GM19023 (cell line): ENCODE results near the gene DDX18.
"Not testable (repeated sequence)": the region's sequence is repeated elsewhere in the genome, so short reads cannot be mapped to it uniquely, and the experiment has no call there.

Experiments
- ATAC-seq: cut with Tn5 transposase; IDR thresholded peaks from one replicate; pipeline ENCODE4 v1.9.1; 2021; ENCODE audit warnings: mild to moderate bottlenecking, moderate library complexity; ENCODE audit not compliant: unreplicated experiment

The DDX18 gene

DNA sequence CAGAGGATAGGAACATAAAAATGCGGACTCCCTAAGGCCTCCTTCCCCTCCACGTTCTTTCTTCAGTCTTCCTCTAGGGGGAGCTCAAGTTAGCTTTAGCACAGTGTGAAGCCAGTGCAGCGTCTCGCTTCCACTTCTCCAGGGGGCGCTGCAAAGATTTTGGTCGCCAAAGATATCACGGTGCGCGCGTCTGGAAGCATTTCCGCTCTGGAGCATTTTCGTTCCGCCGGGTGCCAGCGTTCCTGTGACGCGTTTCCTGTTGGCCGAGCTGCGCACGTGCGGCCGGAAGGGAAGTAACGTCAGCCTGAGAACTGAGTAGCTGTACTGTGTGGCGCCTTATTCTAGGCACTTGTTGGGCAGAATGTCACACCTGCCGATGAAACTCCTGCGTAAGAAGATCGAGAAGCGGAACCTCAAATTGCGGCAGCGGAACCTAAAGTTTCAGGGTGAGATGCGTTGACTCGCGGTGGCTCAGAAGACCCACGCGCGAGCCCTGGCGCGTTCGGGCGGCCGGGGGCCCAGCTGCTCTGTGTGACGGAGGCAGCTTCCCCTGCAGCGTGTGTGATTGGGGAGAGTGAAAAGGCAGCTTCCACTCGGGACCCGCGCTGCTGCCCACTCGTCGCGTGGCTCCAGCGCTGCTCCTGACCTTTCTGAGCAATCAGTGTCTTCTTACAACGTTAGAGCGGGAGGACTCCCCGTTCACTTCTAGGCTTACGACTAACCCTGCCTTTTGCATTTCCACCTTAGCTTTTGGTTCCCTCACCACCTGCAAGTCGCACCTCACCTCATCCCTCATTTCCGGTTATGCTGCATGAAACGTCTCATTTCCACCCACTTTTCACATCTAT is at the start of gene DDX18:
DDX18 (plus strand) TSS at position 275 of the 848 bp plus-strand sequence; CDS start at position 362, 87 bp downstream.
- peak; percentile 97 for ATAC-seq

- ATAC-seq = no peak
Observed at GRCh38 chr2:117770730-117771129, 43.8 kb upstream of the DDX18 start.

DNA sequence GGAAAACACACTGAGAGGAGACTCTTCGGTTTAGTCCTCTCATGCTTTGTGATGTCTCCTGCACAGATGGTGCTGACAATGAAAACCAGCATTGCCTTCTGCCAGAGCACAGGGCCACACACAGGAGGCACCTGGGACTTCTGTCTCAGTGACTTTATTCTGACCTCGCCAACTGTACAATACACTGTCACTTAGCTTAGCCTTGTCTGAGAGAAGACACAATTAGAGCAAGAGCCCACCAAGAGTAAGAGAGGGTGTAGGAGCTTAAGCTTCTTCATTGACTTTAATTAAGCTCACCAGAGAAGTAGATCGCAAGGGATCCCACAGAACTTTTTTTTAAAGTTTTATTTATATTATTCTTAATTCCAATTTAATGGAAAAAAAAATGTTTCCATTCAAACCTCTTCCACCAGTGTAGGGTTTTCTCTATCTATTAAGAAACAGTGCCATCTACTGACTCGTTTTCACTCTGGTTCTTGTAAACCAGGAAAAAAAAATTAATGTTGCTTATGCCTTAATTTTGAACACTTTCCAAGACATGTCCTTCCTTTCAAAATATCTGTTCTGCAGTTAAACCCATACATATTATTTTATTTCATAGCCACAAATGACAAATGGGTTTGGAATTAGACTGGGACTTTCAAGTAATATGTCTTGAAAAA is 42.4 kb upstream of the DDX18 start:
- no peak for ATAC-seq

DNA sequence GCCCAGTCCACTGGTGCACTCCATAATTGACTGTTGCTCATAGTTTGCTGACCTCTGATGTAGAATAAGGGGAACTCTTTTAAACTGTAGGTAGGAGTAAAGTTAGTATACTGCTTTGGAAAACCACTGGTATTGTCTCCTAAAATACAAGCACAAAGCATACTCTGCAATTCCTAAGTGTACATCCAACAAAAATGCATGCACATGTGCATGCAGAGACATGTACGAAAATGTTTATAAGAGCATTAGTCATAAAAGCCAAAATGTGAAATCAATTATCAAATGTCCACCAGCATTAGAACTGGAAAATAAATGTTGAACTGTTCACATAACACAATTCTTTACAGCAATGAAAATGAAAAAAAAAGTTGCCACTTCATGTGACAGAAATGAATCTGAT is 39.8 kb upstream of the DDX18 start:
- ATAC-seq = no peak

DNA sequence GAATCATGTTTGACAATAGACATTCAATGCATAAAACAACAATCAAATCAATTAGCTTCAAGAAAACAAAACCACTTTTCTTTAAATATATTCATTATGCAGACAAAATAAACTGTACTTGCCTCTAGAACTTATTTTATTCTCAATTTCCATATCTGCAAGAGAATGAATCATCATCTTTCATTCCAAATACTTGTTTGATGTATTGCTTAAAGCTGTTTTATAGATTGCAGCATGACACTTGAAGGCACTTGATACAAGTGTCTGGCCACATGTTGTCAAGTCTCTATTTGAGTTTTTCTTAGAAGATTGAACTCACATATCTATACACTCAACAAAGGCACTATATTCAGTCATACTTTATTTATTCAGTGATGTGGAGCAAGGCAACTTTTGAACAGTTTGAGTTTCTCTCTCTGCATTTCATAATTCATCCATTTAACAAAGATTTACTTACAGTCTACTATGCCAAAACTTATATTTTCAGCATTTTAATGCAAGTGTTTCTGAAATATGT is 38.7 kb upstream of the DDX18 start:
- ATAC-seq = no peak

DNA sequence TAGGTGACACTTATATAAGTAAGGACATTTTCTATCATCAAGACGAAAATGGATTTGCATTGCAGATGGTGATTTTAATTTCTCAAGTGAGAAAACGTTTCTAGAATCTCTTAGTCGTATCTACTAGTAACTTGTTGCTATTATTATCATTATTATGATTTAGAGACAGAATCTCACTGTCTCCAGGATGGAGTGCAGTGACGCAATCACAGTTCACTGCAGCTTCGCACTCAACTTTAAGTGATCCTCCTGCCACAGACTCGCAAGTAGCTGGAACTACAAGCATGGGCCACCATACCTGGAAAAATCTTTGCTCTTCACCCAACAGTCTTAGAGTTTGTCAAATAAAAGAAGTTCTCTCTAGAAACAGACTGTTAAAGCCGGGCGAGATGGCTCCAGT is 37.6 kb upstream of the DDX18 start:
- no peak for ATAC-seq

GRCh38 chr2:117785740-117786139 is 28.8 kb upstream of the DDX18 start:
- ATAC-seq = no peak

DNA sequence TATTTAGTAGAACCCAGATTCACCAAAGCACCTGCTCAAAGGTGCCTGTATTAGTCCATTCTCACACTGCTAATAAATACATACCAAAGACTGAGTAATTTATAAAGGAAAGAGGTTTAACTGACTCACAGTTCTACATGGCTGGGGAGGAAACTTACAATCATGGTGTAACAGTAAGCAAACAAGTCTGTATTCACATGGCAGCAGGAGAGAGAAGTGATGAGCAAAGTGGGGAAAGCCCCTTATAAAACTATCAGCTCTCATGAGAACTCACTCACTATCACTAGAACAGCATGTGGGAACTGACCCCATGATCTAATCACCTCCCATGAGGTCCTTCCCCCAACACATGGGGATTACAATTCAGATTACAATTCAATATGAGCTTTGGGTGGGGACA is 28.0 kb upstream of the DDX18 start:
- no peak for ATAC-seq

DNA sequence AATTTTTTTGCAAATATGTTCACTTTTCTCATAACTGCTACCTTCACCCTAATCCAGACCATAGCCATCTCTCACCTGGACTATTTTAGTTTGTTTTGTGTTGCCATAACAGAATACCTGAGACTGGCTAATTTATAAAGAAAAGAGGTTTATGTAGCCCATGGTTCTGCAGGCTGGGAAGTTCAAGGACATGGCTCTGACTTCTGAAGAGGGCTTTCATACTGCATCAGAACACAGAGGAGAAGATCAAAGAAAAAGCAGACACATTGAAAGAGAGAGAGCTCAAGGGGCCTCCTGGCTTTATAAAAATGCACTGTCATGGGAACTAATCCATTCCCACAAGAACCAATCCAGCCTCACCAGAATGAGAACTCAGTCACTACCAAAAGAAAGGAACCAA is 25.0 kb upstream of the DDX18 start:
- ATAC-seq = no peak

DNA sequence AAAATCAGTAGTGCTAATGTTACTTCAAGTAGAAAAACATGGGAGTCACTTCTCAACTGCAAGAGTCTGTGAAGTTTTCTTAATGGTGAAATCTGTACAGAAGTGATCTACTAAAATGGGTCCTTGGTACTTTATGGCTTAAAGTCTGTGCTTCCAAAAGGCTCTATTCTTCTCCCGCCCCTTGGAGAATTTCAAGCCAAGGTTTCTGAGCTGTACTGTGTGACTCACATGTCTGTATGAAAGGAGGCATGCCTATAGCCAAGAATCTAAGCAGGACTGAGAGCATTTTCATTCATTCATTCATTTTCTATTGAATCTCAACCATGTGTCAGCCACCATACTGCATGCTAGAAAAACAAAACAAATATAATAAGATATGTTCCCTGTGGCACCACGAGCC is 19.8 kb upstream of the DDX18 start:
- ATAC-seq = no peak

DNA sequence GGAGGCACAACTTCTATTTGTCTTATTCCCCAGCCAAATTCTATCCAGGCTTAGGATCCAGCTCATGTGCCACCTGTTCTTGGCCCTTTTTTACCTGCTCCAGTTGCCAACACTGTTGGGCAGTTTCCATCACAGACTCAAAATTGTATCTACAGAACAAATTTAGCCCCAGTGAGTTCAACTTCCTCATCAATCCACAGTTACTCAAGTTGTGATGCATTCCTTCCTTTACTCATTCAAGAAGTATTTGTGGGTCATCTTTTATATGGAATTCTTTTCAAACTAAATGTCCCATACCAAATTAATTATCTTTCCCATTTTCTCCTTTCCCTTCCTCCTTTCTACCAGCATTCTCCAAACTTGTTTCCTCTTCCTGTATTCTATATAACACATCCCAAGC is 12.7 kb upstream of the DDX18 start:
- ATAC-seq = no peak

DNA sequence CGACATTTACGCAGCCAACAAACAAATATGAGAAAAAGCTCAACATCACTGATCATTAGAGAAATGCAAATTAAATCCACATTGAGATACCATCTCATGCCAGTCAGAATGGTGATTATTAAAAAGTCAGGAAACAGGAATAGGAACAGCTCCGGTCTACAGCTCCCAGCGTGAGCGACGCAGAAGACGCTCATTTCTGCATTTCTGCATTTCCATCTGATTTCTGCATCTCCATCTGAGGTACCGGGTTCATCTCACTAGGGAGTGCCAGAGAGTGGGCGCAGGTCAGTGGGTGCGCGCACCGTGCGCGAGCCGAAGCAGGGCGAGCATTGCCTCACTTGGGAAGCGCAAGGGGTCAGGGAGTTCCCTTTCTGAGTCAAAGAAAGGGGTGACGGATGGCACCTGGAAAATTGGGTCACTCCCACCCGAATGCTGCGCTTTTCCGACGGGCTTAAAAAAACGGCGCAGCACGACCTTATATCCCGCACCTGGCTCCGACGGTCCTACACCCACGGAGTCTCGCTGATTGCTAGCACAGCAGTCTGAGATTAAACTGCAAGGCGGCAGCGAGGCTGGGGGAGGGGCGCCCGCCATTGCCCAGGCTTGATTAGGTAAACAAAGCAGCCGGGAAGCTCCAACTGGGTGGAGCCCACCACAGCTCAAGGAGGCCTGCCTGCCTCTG is 10.7 kb upstream of the DDX18 start:
- ATAC-seq = not testable (repeated sequence)

DNA sequence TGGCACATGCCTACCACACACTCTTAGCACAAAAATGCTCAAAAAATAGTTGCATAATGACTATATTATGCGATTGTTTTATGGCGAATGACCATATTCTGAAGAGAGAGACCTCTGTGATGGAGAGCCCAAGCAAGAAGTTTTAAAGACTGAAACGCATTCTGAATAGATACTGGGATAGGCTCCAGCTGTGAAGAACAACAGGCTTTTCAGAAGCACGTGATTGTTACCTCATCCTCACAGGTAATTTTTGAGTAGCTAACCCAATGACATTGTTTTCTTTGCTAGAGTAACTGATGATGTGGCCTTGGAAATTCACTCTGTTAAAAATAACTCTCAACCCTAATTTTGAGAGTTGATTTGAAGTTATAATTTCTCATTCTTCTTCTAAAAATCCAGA is 2.0 kb upstream of the DDX18 start:
- ATAC-seq = no peak

- ATAC-seq = no peak
Observed at GRCh38 chr2:117815946-117816345, 1.5 kb downstream of the DDX18 start.

- no peak for ATAC-seq
Observed at GRCh38 chr2:117818921-117819320, 4.4 kb downstream of the DDX18 start.

DNA sequence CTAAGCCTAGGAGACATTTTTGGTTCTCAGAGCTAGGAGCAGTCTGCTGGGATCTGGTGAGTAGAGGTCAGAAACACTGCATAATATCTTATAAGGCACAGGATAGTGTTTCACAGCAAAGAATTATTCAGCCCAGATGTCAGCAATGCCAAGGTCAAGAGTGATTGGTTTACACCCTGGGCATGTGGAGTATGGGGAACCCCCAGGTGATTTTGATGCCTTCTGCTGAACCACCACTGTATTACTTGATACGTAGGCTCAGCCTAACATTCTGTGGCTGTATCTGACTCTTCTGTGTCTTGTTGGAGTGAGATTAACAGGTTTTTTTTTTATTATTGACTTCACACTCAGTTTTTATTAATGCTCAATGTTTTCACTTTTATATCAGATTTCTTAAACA is 6.0 kb downstream of the DDX18 start:
- ATAC-seq = peak; percentile 75

GRCh38 chr2:117825437-117825836 is 10.9 kb downstream of the DDX18 start:
- no peak for ATAC-seq

DNA sequence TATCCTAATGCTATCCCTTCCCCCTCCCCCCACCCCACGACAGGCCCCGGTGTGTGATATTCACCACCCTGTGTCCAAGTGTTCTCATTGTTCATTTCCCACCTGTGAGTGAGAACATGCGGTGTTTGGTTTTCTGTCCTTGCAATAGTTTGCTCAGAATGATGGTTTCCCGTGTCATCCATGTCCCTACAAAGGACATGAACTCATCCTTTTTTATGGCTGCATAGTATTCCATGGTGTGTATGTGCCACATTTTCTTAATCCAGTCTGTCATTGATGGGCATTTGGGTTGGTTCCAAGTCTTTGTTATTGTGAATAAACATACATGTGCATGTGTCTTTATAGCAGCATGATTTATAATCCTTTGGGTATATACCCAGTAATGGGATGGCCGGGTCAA is 13.0 kb downstream of the DDX18 start:
- ATAC-seq = not testable (repeated sequence)

DNA sequence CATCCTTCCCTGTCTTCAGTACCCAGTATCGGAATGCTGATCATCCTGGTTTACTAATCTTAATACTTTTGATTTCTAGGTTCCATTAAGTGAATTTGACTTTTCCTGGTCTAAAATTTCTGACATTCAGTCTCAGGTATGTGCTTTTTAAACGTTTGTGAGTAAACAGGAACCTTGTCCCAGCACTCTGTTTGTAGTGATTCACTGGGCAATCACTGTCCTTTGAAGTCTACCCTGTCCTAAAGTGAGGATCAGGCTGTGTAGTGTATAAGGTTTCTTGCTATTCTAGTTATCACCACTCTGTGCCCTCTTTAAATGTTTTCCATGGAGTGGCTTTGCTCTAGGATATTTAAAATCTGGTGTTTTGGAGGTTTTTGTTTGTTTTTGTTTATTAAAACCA is 14.4 kb downstream of the DDX18 start:
- no peak for ATAC-seq

DNA sequence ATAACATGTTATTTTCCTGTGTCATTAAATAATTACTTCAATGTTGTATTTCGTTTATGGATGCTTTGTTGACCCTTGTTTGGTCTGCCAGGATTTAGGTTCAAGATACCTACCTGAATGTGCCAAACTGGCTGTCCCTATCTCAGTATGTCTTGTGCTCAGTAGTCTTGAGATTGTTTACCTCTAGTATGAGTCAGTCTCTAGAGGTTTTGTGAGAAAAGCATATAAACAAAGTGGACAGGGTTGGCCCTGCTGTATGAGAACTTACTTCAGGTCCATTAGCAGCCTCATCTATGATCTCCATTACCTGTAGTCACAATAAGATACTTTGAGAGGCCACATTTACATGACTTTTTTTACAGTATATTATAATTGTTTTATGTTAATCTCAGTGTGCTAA is 17.8 kb downstream of the DDX18 start:
- no peak for ATAC-seq

- no peak for ATAC-seq
Observed at GRCh38 chr2:117832905-117833613, 18.6 kb downstream of the DDX18 start.
